Endothelial cell of umbilical vein (primary cell): Measurements from ENCODE around the gene GDI1. TPM values are rescaled to one million over a fixed set of nuclear protein-coding genes. Genes with fewer than 3 reads are reported as not detected.

ENCODE experiments used
- BruUV-seq: library from RNA; stranded (reverse); fragments of 400-500 nt; replicated peaks from 2 replicates; lab custom pipeline; 2021; lab: Mats Ljungman, UMichigan
- CTCF ChIA-PET: fragments of 300-600, 350-600 bp; sonication (Branson Sonifier 250); formaldehyde crosslinking; loops from one replicate; lab custom pipeline; 2021; ENCODE audit warnings: antibody characterized with exemption, inconsistent platforms; lab: Charles Lee
- POLR2A ChIA-PET: fragments of 300-600, 350-600 bp; sonication (Branson Sonifier 250); formaldehyde crosslinking; loops from one replicate; lab custom pipeline; 2021; ENCODE audit warnings: antibody characterized with exemption, inconsistent platforms; lab: Charles Lee
- DNase-seq: peaks from one replicate; pipeline ENCODE4 v3.0.0-alpha.2; 2011; ENCODE audit warnings: low read depth, low spot score
- FAIRE-seq: peaks from 2 replicates; lab custom pipeline; 2011; peaks lifted over from hg19 to GRCh38; lab: Jason Lieb, UNC
- H2AFZ ChIP-seq: 2 replicates; pipeline ENCODE4 v1.6.0; 2012; ENCODE audit warnings: low read depth, low read length, control low read depth, inconsistent platforms
- H3K27ac ChIP-seq: 2 replicates; pipeline ENCODE4 v1.5.1; 2011; ENCODE audit warnings: low read depth, mild to moderate bottlenecking, control low read depth, low read length, moderate library complexity; ENCODE audit not compliant: insufficient read depth
- H3K27me3 ChIP-seq, 2 experiments: 2 replicates each; pipeline versions ENCODE4 v1.6.0 to v1.6.1; 2011; ENCODE audit warnings: low read length in 2 of 2, mixed read lengths in 1 of 2; ENCODE audit not compliant: control insufficient read depth in 2 of 2, insufficient read depth in 2 of 2
- H3K36me3 ChIP-seq, 2 experiments: 2 replicates in 1 of 2; 3 replicates in 1 of 2; pipeline ENCODE4 v1.5.1; 2011; ENCODE audit warnings: low read length in 2 of 2, mild to moderate bottlenecking in 1 of 2, moderate library complexity in 1 of 2; ENCODE audit not compliant: control insufficient read depth in 2 of 2, insufficient read depth in 2 of 2; ENCODE audit errors: extremely low read depth in 1 of 2
- H3K4me1 ChIP-seq: 3 replicates; pipeline ENCODE4 v1.5.1; 2011; ENCODE audit warnings: mild to moderate bottlenecking, low read length; ENCODE audit not compliant: control insufficient read depth, insufficient read depth; ENCODE audit errors: extremely low read depth
- H3K4me2 ChIP-seq: 2 replicates; pipeline ENCODE4 v1.6.1; 2011; ENCODE audit warnings: low read length, control low read depth, mixed read lengths; ENCODE audit not compliant: insufficient read depth
- H3K4me3 ChIP-seq, 3 experiments: fragments of 200-600 bp in 1 of 3; sonication (generic), shearing (Covaris generic) in 1 of 3; replicated peaks in 1 of 3; 2 replicates each; pipeline ENCODE4 v1.5.1; 2011 to 2016; ENCODE audit warnings: control low read depth in 3 of 3, low read length in 3 of 3, mild to moderate bottlenecking in 2 of 3, inconsistent platforms in 1 of 3, low read depth in 1 of 3, moderate library complexity in 1 of 3; ENCODE audit not compliant: insufficient read depth in 1 of 3
- H3K79me2 ChIP-seq: 2 replicates; pipeline ENCODE4 v1.6.0; 2012; ENCODE audit warnings: low read length, inconsistent platforms; ENCODE audit not compliant: control insufficient read depth, insufficient read depth
- H3K9ac ChIP-seq: replicated peaks from 2 replicates; pipeline ENCODE3; 2011; ENCODE audit warnings: low read length, control low read depth; ENCODE audit not compliant: insufficient read depth; ENCODE audit errors: extremely low read depth
- H3K9me1 ChIP-seq: replicated peaks from 3 replicates; pipeline ENCODE4 v1.6.0; 2011; ENCODE audit warnings: mild to moderate bottlenecking, low read length; ENCODE audit not compliant: control insufficient read depth, insufficient read depth; ENCODE audit errors: extremely low read depth
- H3K9me3 ChIP-seq: replicated peaks from 2 replicates; pipeline ENCODE4 v1.5.1; 2012; ENCODE audit warnings: low read length, inconsistent platforms; ENCODE audit not compliant: control insufficient read depth, insufficient read depth
- H4K20me1 ChIP-seq: replicated peaks from 2 replicates; pipeline ENCODE3; 2011; ENCODE audit warnings: mild to moderate bottlenecking, low read length; ENCODE audit not compliant: control insufficient read depth, insufficient read depth; ENCODE audit errors: extremely low read depth
- CTCF ChIP-seq, 2 donors: IDR thresholded peaks; 1 replicate in 1 of 2; 2 replicates in 1 of 2; pipeline ENCODE4 v1.5.1; 2011; ENCODE audit warnings: low read length in 2 of 2, mild to moderate bottlenecking in 2 of 2, moderate library complexity in 2 of 2, control low read depth in 1 of 2, inconsistent platforms in 1 of 2, low read depth in 1 of 2; ENCODE audit not compliant: insufficient read depth in 1 of 2; ENCODE audit errors: extremely low read depth in 1 of 2
- JUN ChIP-seq: IDR thresholded peaks from 2 replicates; pipeline ENCODE4 v1.6.1; 2011; ENCODE audit warnings: borderline replicate concordance, low read depth; ENCODE audit not compliant: insufficient read length, insufficient read depth
- MAX ChIP-seq: IDR thresholded peaks from 2 replicates; pipeline ENCODE4 v1.6.1; 2011; ENCODE audit not compliant: insufficient read depth, insufficient read length
- MYC ChIP-seq: IDR thresholded peaks from one replicate; pipeline ENCODE4 v1.6.1; 2011; ENCODE audit warnings: mild to moderate bottlenecking, low read depth, low read length
- POLR2A ChIP-seq: IDR thresholded peaks from 2 replicates; pipeline ENCODE4 v1.6.1; 2012; ENCODE audit warnings: low read depth, mild to moderate bottlenecking, control low read depth, low read length
- POLR2AphosphoS5 ChIP-seq: IDR thresholded peaks from 2 replicates; pipeline ENCODE4 v1.6.1; 2012; ENCODE audit warnings: low read depth, mild to moderate bottlenecking, control low read depth, low read length, moderate library complexity; ENCODE audit not compliant: insufficient read depth
- dilution Hi-C: fragments of 300-500 bp; cut with MboI; formaldehyde crosslinking; loops from one replicate; pipeline ENCODE4 v1.15.0; 2019; ENCODE audit warnings: low sequenced_read_pairs; ENCODE audit not compliant: extremely low pct_ligation_motif_present
- intact Hi-C: fragments of 100-400 bp; cut with micrococcal nuclease; formaldehyde crosslinking; loops from one replicate; pipeline ENCODE4 v1.10.0; 2022
- polyA plus RNA-seq, 4 experiments: library from polyadenylated mRNA; depleted of rRNA in 3 of 4; stranded (reverse) in 3 of 4; unstranded in 1 of 4; fragments of >200 nt; gene quantifications; 2 replicates each; pipeline versions ENCODE4 v1.2.1 to v1.2.3, GENCODE V29; 2011 to 2012; ENCODE audit warnings: missing spikeins in 1 of 4
- total RNA-seq: library from RNA; stranded (reverse); gene quantifications from 2 replicates; pipeline ENCODE4 v1.2.3, GENCODE V29; 2021

Gene GDI1
- total and polyA plus RNA-seq, 2 donors (not counting 3 experiments of a cell fraction or from before 2014, with no cell fraction given), result 128 to 247 TPM

DNA sequence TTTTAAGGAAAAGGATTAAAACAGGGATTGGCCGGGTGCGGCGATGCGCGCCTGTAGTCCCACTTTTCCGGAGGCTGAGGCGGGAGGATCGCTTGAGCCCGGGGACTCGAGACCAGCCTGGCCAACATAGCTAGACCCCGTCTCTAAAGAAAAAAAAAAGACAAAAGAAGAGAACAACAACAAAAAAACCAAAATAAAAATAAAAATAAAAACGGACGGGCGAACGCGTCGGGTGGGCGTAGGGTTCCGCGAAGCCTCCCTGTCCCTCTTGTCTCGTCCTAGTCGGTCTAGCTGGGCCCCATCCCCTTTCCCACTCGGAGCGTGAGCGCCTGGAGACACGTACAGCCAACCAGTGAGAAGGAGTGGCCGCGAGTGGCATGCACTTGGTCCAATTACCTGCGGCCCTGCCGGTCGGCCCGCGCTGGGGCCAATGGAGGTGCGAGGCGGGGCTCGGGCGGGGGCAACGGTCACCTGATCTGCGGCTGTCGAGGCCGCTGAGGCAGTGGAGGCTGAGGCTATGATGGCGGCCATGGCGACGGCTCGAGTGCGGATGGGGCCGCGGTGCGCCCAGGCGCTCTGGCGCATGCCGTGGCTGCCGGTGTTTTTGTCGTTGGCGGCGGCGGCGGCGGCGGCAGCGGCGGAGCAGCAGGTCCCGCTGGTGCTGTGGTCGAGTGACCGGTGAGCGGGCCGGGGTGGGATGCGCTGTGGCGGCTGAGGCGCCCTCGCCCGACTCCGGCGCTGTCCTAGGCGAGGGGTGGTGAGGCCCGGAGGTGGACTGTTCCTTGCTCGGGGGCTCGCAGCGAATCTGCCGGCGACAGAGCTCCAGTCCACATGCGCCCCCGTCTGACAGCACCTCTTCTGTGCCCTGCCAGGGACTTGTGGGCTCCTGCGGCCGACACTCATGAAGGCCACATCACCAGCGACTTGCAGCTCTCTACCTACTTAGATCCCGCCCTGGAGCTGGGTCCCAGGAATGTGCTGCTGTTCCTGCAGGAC, 8.5 kb upstream of the GDI1 start, which contains the start of gene ATP6AP1:
TSS of gene ATP6AP1 (plus strand) at position 502 of the 996 bp plus-strand sequence. CDS start at position 518, 16 bp downstream.
- Histone ChIP-seq H3K9ac (peak within 1 kb of the TSS; percentile 48), H3K27me3 (no peaks in the 10 kb centered on the region), H2AFZ (peak within 1 kb of the TSS; percentile 1), H3K79me2 (peaks cover 23% of the 10 kb centered on the region), H3K27ac (peak within 1 kb of the TSS; percentile 43), H3K9me3 (no peaks in the 10 kb centered on the region), H3K4me3 (peak within 1 kb of the TSS; percentile 44 to 78 (median 73)), H3K36me3 (peaks cover 2 to 16% of the 10 kb centered on the region in 2 experiments), H4K20me1 (no peaks in the 10 kb centered on the region), H3K4me2 (peak within 1 kb of the TSS; percentile 82), H3K9me1 (no peaks in the 10 kb centered on the region), H3K4me1 (peaks cover 28% of the 10 kb centered on the region)
- dilution Hi-C loops (no loop called here), intact Hi-C loops (loop anchor here (1.0 to 5.0 kb wide), 2 partner anchors 19 to 89 kb away; partner anchors contain the start of genes DNASE1L1 and FAM3A)
- ChIA-PET POLR2A (interaction anchor here (0.6 kb wide), 1 partner anchor 32 kb away, joined by 3 read pairs; no protein-coding TSS in a partner anchor), CTCF (interaction anchor here (1.3 kb wide), 1 partner anchor 17 kb away, joined by 3 read pairs; no protein-coding TSS in a partner anchor)
- peak; percentile 99 for FAIRE-seq
- DNase-seq, result peak; percentile 93
- TF ChIP-seq POLR2A (peak; percentile 51), CTCF (IDR thresholded peaks at IDR 0.05; ENCODE audit: extremely low read depth in 1 of 2, insufficient read depth in 1 of 2, low read depth in 1 of 2, low read length in 2 of 2) (no peak), MAX (no peak), POLR2AphosphoS5 (peak; percentile 71), MYC (no peak), JUN (no peak)
- BruUV-seq, result TSS peak; percentile 71
